ENCODE measurements around the gene PDGFC. TPM values are rescaled to one million over a fixed set of nuclear protein-coding genes. Genes with fewer than 3 reads are reported as not detected.

The PDGFC gene
- total RNA-seq, 1 donor from 2014 or later, result 39.9 TPM

- Mint-ChIP-seq H3K4me1 (ENCODE audit: unreplicated experiment) (peaks cover 3% of the 10 kb centered on the region), H3K36me3 (peaks cover 5% of the 10 kb centered on the region), H3K4me3 (no peak overlapping the region), H3K27me3 (no peaks in the 10 kb centered on the region), H3K27ac (no peak overlapping the region), H3K9me3 (peaks cover 6% of the 10 kb centered on the region)
- DNase-seq (ENCODE audit: extremely low spot score, unreplicated experiment), result no peak
- no peak for TF ChIP-seq CTCF (conservative IDR thresholded peaks at IDR 0.05)
Measured at GRCh38 chr4:156820931-156821330, 150.7 kb downstream of the PDGFC start.

GRCh38 chr4:156816360-156816755 lies 155.2 kb downstream of the PDGFC start:
- no peak for TF ChIP-seq CTCF (conservative IDR thresholded peaks at IDR 0.05)
- no peak for DNase-seq (ENCODE audit: extremely low spot score, unreplicated experiment)
- peaks cover 12% of the 10 kb centered on the region for H3K4me1 Mint-ChIP-seq (ENCODE audit: unreplicated experiment)
- no peak overlapping the region for H3K4me3 Mint-ChIP-seq
- H3K27me3 Mint-ChIP-seq, result no peaks in the 10 kb centered on the region
- peaks cover 6% of the 10 kb centered on the region for H3K9me3 Mint-ChIP-seq
- H3K36me3 Mint-ChIP-seq, result peaks cover 5% of the 10 kb centered on the region
- H3K27ac Mint-ChIP-seq, result peak overlapping the region; percentile 59

GRCh38 chr4:156815717-156816359 lies 155.8 kb downstream of the PDGFC start:
- no peak for DNase-seq (ENCODE audit: extremely low spot score, unreplicated experiment)
- no peak for TF ChIP-seq CTCF (conservative IDR thresholded peaks at IDR 0.05)
- Mint-ChIP-seq H3K4me3 (no peak overlapping the region), H3K9me3 (peaks cover 6% of the 10 kb centered on the region), H3K36me3 (peaks cover 5% of the 10 kb centered on the region), H3K27ac (peak overlapping the region; percentile 59), H3K4me1 (ENCODE audit: unreplicated experiment) (peaks cover 12% of the 10 kb centered on the region), H3K27me3 (no peaks in the 10 kb centered on the region)

- H3K9me3 Mint-ChIP-seq, result no peaks in the 10 kb centered on the region
- H3K27ac Mint-ChIP-seq, result no peak overlapping the region
- no peaks in the 10 kb centered on the region for H3K36me3 Mint-ChIP-seq
- no peak overlapping the region for H3K4me3 Mint-ChIP-seq
- peaks cover 23% of the 10 kb centered on the region for H3K4me1 Mint-ChIP-seq (ENCODE audit: unreplicated experiment)
- DNase-seq (ENCODE audit: extremely low spot score, unreplicated experiment), result no peak
- H3K27me3 Mint-ChIP-seq, result no peaks in the 10 kb centered on the region
- no peak for TF ChIP-seq CTCF (conservative IDR thresholded peaks at IDR 0.05)
Measured at GRCh38 chr4:156811963-156812362, 159.6 kb downstream of the PDGFC start.

- no peak for TF ChIP-seq CTCF (conservative IDR thresholded peaks at IDR 0.05)
- Mint-ChIP-seq H3K9me3 (no peaks in the 10 kb centered on the region), H3K27me3 (no peaks in the 10 kb centered on the region), H3K4me1 (ENCODE audit: unreplicated experiment) (peaks cover 23% of the 10 kb centered on the region), H3K36me3 (no peaks in the 10 kb centered on the region), H3K4me3 (no peak overlapping the region), H3K27ac (no peak overlapping the region)
- no peak for DNase-seq (ENCODE audit: extremely low spot score, unreplicated experiment)
Measured at GRCh38 chr4:156811286-156811685, 160.3 kb downstream of the PDGFC start.
